NT2/D1 (cell line): ENCODE data around the gene LYRM4.

Source experiments
- SUZ12 ChIP-seq: IDR thresholded peaks from 2 replicates; pipeline ENCODE4 v1.6.1; 2011; ENCODE audit not compliant: insufficient read length, insufficient read depth; ENCODE audit errors: extremely low read depth
- YY1 ChIP-seq: IDR thresholded peaks from 2 replicates; pipeline ENCODE4 v1.6.1; 2011; ENCODE audit not compliant: insufficient read length, insufficient read depth

GRCh38 chr6:5287205-5287965 lies 26.6 kb upstream of the LYRM4 start:
- no peak for TF ChIP-seq SUZ12
- no peak for TF ChIP-seq YY1
